SU-DHL-6 (cell line): ENCODE data around the gene LAMC3.

Experiments used
- H2AFZ ChIP-seq: fragments of 200-600 bp; sonication (generic); 2 replicates; pipeline ENCODE4 v1.6.1; 2014; ENCODE audit warnings: low read depth, mild to moderate bottlenecking, moderate library complexity, mixed read lengths, antibody characterized with exemption, low read length; ENCODE audit not compliant: severe bottlenecking
- H3F3A ChIP-seq: fragments of 200-600 bp; shearing (Covaris generic); 2 replicates; pipeline ENCODE4 v1.6.0; 2016; ENCODE audit warnings: antibody characterized with exemption, mild to moderate bottlenecking; ENCODE audit not compliant: insufficient read depth
- H3K27ac ChIP-seq: fragments of 200-600 bp; sonication (generic); 2 replicates; pipeline ENCODE4 v1.5.1; 2016; ENCODE audit warnings: low read depth, mild to moderate bottlenecking, low read length, moderate library complexity, mixed read lengths
- H3K27me3 ChIP-seq: fragments of 200-600 bp; sonication (generic), shearing (Covaris generic); 2 replicates; pipeline ENCODE4 v1.6.0; 2014; ENCODE audit warnings: mild to moderate bottlenecking, low read length
- H3K36me3 ChIP-seq: fragments of 200-600 bp; sonication (generic); 2 replicates; pipeline ENCODE4 v1.6.1; 2014; ENCODE audit warnings: mild to moderate bottlenecking, low read length, mixed read lengths
- H3K4me2 ChIP-seq: fragments of 300-600, 200-600 bp; shearing (Covaris generic), sonication (generic); 2 replicates; pipeline ENCODE4 v1.6.0; 2014; ENCODE audit warnings: low read length, low read depth, mild to moderate bottlenecking; ENCODE audit not compliant: poor library complexity, severe bottlenecking
- H3K4me3 ChIP-seq: fragments of 200-600 bp; sonication (generic); 2 replicates; pipeline ENCODE4 v1.5.1; 2014; ENCODE audit warnings: antibody characterized with exemption, low read length, mild to moderate bottlenecking, mixed read lengths; ENCODE audit not compliant: insufficient read depth, poor library complexity, severe bottlenecking
- H3K79me2 ChIP-seq: fragments of 200-600 bp; sonication (generic); 2 replicates; pipeline ENCODE4 v1.6.1; 2014; ENCODE audit warnings: mild to moderate bottlenecking, low read length, moderate library complexity; ENCODE audit not compliant: insufficient read depth
- H3K9ac ChIP-seq: fragments of 200-600 bp; sonication (generic); 2 replicates; pipeline ENCODE4 v1.7.0; 2014; ENCODE audit warnings: mild to moderate bottlenecking, low read length
- H3K9me2 ChIP-seq: fragments of 200-600 bp; sonication (generic); replicated peaks from 2 replicates; pipeline ENCODE4 v1.6.1; 2014; ENCODE audit warnings: low read length; ENCODE audit not compliant: insufficient read depth
- H3K9me3 ChIP-seq: fragments of 200-600 bp; sonication (generic); 2 replicates; pipeline ENCODE4 v1.6.1; 2014; ENCODE audit warnings: low read length, mixed read lengths; ENCODE audit not compliant: insufficient read depth
- H4K20me1 ChIP-seq: fragments of 200-600 bp; sonication (generic); 2 replicates; pipeline ENCODE4 v1.6.1; 2014; ENCODE audit warnings: low read depth, mild to moderate bottlenecking, antibody characterized with exemption, low read length, moderate library complexity, mixed read lengths
- EZH2phosphoT487 ChIP-seq: fragments of 200-600 bp; sonication (generic), shearing (Covaris generic); conservative IDR thresholded peaks from 2 replicates; pipeline ENCODE4 v1.6.1; 2018; ENCODE audit warnings: mild to moderate bottlenecking, antibody characterized with exemption, low read length, moderate library complexity, mixed read lengths
- TF ChIP-seq, protein P1 (sequence below): fragments of 200-600 bp; sonication (generic); IDR thresholded peaks from one replicate; pipeline ENCODE4 v1.5.1; 2017; ENCODE audit warnings: antibody characterized with exemption, mild to moderate bottlenecking, low read length, moderate library complexity; ENCODE audit not compliant: insufficient read depth, poor library complexity, severe bottlenecking

Gene LAMC3

DNA sequence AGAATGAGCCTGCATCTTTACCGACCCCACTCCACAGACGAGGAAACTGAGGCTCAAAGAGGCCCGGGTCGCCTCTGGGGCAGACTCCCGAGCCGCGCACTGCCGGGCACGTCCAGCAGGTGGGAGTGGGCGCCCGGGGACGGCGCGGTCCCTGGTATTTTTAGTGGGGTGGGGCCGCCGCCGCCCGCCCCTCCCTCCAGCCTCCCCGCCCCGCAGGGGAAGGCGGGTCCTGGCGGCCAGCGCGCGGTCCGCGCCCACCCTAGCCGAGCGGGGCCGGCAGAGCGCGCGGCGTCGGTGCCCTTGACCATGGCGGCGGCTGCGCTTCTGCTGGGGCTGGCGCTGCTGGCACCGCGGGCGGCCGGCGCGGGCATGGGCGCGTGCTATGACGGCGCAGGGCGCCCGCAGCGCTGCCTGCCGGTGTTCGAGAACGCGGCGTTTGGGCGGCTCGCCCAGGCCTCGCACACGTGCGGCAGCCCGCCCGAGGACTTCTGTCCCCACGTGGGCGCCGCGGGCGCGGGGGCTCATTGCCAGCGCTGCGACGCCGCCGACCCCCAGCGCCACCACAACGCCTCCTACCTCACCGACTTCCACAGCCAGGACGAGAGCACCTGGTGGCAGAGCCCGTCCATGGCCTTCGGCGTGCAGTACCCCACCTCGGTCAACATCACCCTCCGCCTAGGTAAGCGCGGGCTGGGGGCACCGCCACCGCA is at the start of gene LAMC3:
LAMC3 (plus strand) TSS at position 266 of the 710 bp plus-strand sequence; CDS start at position 307, 41 bp downstream.
- H3F3A ChIP-seq: no peaks in the 10 kb centered on the region
- H3K9me3 ChIP-seq: no peaks in the 10 kb centered on the region
- H3K36me3 ChIP-seq: no peaks in the 10 kb centered on the region
- no peaks in the 10 kb centered on the region for H3K79me2 ChIP-seq
- no peak within 1 kb of the TSS for H3K27ac ChIP-seq
- no peaks in the 10 kb centered on the region for H3K27me3 ChIP-seq
- no peaks in the 10 kb centered on the region for H3K9me2 ChIP-seq
- H4K20me1 ChIP-seq: no peaks in the 10 kb centered on the region
- TF ChIP-seq, protein P1, sequence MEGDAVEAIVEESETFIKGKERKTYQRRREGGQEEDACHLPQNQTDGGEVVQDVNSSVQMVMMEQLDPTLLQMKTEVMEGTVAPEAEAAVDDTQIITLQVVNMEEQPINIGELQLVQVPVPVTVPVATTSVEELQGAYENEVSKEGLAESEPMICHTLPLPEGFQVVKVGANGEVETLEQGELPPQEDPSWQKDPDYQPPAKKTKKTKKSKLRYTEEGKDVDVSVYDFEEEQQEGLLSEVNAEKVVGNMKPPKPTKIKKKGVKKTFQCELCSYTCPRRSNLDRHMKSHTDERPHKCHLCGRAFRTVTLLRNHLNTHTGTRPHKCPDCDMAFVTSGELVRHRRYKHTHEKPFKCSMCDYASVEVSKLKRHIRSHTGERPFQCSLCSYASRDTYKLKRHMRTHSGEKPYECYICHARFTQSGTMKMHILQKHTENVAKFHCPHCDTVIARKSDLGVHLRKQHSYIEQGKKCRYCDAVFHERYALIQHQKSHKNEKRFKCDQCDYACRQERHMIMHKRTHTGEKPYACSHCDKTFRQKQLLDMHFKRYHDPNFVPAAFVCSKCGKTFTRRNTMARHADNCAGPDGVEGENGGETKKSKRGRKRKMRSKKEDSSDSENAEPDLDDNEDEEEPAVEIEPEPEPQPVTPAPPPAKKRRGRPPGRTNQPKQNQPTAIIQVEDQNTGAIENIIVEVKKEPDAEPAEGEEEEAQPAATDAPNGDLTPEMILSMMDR: no peak
- TF ChIP-seq EZH2phosphoT487: no peak
- H3K9ac ChIP-seq: no peak within 1 kb of the TSS
- H3K4me3 ChIP-seq: no peak within 1 kb of the TSS
- no peak within 1 kb of the TSS for H3K4me2 ChIP-seq
- H2AFZ ChIP-seq: no peak within 1 kb of the TSS

DNA sequence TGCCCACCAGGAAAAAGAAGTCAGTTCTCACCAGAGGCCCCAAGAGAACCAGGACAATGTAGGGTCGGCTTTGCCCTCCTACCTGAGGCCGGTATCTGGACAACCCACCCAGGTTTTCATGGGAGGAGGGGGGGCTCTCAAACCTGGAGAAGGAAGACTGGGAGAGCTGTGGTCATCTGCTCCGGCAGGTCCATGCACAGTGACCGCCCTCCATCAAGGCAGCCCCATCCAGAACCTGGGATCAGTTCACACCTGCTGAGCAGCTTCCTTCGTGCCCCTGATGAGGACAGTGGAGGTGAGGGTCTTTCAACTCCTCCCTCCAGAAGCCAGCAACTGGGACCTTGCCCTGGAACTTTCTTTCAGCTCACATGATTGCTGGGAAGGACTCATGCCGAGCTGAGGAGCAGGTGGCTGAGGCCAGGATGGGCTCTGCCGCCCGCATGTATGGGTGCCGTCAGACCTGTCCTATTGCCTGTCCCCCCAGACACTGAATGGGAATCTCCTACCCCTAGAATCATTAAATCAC is 49.1 kb upstream of the LAMC3 start:
- H3K9me3 ChIP-seq: peaks cover 8% of the 10 kb centered on the region; the same call in 1 of the 2 replicates
- H2AFZ ChIP-seq: no peak overlapping the region
- H3K27ac ChIP-seq: no peak overlapping the region
- 0 out of 2 replicates have a peak, but pooled peaks cover 4% of the 10 kb centered on the region for H3F3A ChIP-seq
- TF ChIP-seq, protein P1: no peak
- TF ChIP-seq EZH2phosphoT487: no peak
- no peaks in the 10 kb centered on the region for H3K36me3 ChIP-seq
- no peaks in the 10 kb centered on the region for H3K27me3 ChIP-seq
- H3K4me2 ChIP-seq: no peak overlapping the region
- no peaks in the 10 kb centered on the region for H3K79me2 ChIP-seq
- H3K9ac ChIP-seq: no peak overlapping the region
- H3K9me2 ChIP-seq: no peaks in the 10 kb centered on the region
- no peaks in the 10 kb centered on the region for H4K20me1 ChIP-seq
- H3K4me3 ChIP-seq: no peak overlapping the region

DNA sequence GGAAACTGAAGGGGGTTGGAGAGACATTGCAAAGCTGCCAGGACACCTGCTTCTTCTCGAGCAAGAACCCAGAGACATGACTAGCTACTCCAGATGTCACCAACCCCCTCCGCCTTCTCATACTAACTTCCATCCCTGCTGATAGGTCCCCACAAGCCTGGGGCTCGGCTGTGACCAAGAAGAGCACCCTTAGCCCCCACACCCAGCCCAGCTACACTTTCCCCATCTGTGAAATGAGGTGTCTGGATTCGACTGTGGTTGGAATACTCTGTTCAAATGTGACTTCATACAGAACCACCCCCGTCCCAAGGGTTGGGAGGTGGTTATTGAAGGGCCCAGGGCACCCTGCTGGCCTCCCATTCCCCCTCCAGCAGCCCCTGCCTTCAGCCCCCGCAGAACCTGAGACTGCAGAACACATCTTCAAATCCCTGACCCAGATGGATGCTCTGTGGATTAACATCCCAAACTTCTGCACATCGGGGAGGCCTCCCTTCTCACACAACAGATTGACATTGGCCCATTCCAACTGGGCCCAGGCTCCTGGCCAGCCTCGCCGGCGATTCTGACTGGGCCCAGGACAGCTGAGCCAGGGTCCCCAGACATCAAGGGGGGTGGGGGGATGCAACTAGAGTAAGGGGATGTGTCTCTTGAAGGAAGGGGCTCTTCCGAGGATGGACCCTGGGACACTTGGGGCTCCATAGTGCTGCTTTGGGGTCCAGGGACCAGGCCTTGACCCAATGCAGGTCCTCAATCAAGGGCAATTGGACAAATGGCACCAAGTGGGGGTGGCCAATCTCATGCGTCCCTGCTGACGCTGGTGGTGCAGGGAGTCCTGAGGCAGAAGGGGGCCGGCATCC is 48.2 kb upstream of the LAMC3 start:
- Histone ChIP-seq H3K9me2 (no peaks in the 10 kb centered on the region), H4K20me1 (no peaks in the 10 kb centered on the region), H3K4me2 (no peak overlapping the region), H3K9me3 (peaks cover 8% of the 10 kb centered on the region; the same call in 1 of the 2 replicates), H3K36me3 (no peaks in the 10 kb centered on the region), H3K27me3 (no peaks in the 10 kb centered on the region), H3K4me3 (no peak overlapping the region), H3K27ac (no peak overlapping the region), H3K79me2 (no peaks in the 10 kb centered on the region), H2AFZ (no peak overlapping the region), H3K9ac (no peak overlapping the region), H3F3A (0 out of 2 replicates have a peak, but pooled peaks cover 4% of the 10 kb centered on the region)
- TF ChIP-seq EZH2phosphoT487: no peak
- TF ChIP-seq, protein P1: no peak
